Measurements from ENCODE around the gene SLC9A5.

Gene SLC9A5

GRCh38 chr16:67241008-67241900 is 7.5 kb upstream of the SLC9A5 start:
- no peak for DNase-seq (ENCODE audit: low read depth)
- TF ChIP-seq CTCF (IDR thresholded peaks at IDR 0.05; ENCODE audit: low read depth, low read length, missing control alignments): no peak
- H3K4me3 ChIP-seq (ENCODE audit: low read depth, low read length): no peak overlapping the region

- no peak overlapping the region for H3K4me3 ChIP-seq (ENCODE audit: low read depth, low read length)
- no peak for TF ChIP-seq CTCF (IDR thresholded peaks at IDR 0.05; ENCODE audit: low read depth, low read length, missing control alignments)
- DNase-seq (ENCODE audit: low read depth): no peak
Observed at GRCh38 chr16:67242138-67242730, 6.5 kb upstream of the SLC9A5 start.

GRCh38 chr16:67243481-67243880 is 5.3 kb upstream of the SLC9A5 start:
- no peak for DNase-seq (ENCODE audit: low read depth)
- H3K4me3 ChIP-seq (ENCODE audit: low read depth, low read length): no peak overlapping the region; the same call in 1 of the 2 replicates
- TF ChIP-seq CTCF (IDR thresholded peaks at IDR 0.05; ENCODE audit: low read depth, low read length, missing control alignments): no peak

GRCh38 chr16:67244387-67245185 is 4.2 kb upstream of the SLC9A5 start:
- peak; percentile 83 for DNase-seq (ENCODE audit: low read depth)
- H3K4me3 ChIP-seq (ENCODE audit: low read depth, low read length): peak overlapping the region; percentile 85
- TF ChIP-seq CTCF (IDR thresholded peaks at IDR 0.05; ENCODE audit: low read depth, low read length, missing control alignments): no peak

GRCh38 chr16:67245186-67245585 is 3.6 kb upstream of the SLC9A5 start:
- peak overlapping the region; percentile 85 for H3K4me3 ChIP-seq (ENCODE audit: low read depth, low read length)
- no peak for TF ChIP-seq CTCF (IDR thresholded peaks at IDR 0.05; ENCODE audit: low read depth, low read length, missing control alignments)
- DNase-seq (ENCODE audit: low read depth): no peak

- no peak for DNase-seq (ENCODE audit: low read depth)
- TF ChIP-seq CTCF (IDR thresholded peaks at IDR 0.05; ENCODE audit: low read depth, low read length, missing control alignments): no peak
- H3K4me3 ChIP-seq (ENCODE audit: low read depth, low read length): peak overlapping the region; percentile 85
Observed at GRCh38 chr16:67245674-67246080, 3.1 kb upstream of the SLC9A5 start.
